ENCODE results near the gene RERGL. TPM values are rescaled to one million over a fixed set of nuclear protein-coding genes. Genes with fewer than 3 reads are reported as not detected.

The RERGL gene
- total RNA-seq, 1 experiment from 2014 or later, result not detected

DNA sequence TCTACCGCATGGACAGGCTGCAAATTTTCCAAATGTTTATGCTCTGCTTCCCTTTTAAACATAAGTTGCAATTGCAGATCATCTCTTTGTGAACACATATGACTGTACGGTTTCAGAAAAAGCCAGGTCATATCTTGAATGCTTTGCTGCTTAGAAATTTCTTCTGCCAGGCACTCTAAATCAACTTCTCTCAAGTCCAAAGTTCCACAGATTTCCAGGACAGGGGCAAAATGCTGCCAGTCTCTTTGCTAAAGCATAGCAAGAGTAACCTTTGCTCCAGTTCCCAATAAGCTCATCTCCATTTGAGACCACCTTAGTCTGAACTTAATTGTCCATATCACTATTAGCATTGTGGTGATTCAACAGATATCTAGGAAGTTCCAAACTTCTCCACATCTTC lies 13.6 kb upstream of the RERGL start:
- Mint-ChIP-seq H3K27ac (no peak overlapping the region), H3K9me3 (peaks cover 11 to 18% of the 10 kb centered on the region in 2 experiments; a peak in 3 of 5 replicates), H3K27me3 (ENCODE audit: low read depth) (no peaks in the 10 kb centered on the region), H3K4me1 (no peaks in the 10 kb centered on the region), H3K4me3 (no peak overlapping the region), H3K36me3 (ENCODE audit: insufficient read depth in 1 of 3, low read depth in 3 of 3) (peaks cover 2 to 13% (median 5%) of the 10 kb centered on the region in 3 experiments; a peak in 3 of 7 replicates)
- no peak overlapping the region for H4K8ac ChIP-seq (replicated peaks; ENCODE audit: insufficient read length, low read depth, low read length)
- TF ChIP-seq, protein P1, sequence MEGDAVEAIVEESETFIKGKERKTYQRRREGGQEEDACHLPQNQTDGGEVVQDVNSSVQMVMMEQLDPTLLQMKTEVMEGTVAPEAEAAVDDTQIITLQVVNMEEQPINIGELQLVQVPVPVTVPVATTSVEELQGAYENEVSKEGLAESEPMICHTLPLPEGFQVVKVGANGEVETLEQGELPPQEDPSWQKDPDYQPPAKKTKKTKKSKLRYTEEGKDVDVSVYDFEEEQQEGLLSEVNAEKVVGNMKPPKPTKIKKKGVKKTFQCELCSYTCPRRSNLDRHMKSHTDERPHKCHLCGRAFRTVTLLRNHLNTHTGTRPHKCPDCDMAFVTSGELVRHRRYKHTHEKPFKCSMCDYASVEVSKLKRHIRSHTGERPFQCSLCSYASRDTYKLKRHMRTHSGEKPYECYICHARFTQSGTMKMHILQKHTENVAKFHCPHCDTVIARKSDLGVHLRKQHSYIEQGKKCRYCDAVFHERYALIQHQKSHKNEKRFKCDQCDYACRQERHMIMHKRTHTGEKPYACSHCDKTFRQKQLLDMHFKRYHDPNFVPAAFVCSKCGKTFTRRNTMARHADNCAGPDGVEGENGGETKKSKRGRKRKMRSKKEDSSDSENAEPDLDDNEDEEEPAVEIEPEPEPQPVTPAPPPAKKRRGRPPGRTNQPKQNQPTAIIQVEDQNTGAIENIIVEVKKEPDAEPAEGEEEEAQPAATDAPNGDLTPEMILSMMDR (conservative IDR thresholded peaks at IDR 0.05), result no peak
- H3K4me1 ChIP-seq (ENCODE audit: insufficient read depth, low read length), result no peaks in the 10 kb centered on the region
- no peak for DNase-seq
- no peak overlapping the region for H4K5ac ChIP-seq (ENCODE audit: insufficient read length, low read depth, low read length)
- no peak overlapping the region for H2AK5ac ChIP-seq (ENCODE audit: insufficient read length, low read length)
- H3K4me2 ChIP-seq (ENCODE audit: insufficient read depth, insufficient read length, low read length), result no peak overlapping the region
- H3K18ac ChIP-seq (ENCODE audit: insufficient read length, low read depth, low read length), result no peak overlapping the region
- H2BK5ac ChIP-seq (ENCODE audit: insufficient read length, low read length), result no peak overlapping the region
- H4K20me1 ChIP-seq (ENCODE audit: control insufficient read depth, insufficient read depth, insufficient read length), result no peaks in the 10 kb centered on the region
- H3K79me1 ChIP-seq (ENCODE audit: insufficient read depth, low read depth, low read length, poor library complexity, severe bottlenecking), result no peaks in the 10 kb centered on the region
- H3K23ac ChIP-seq (ENCODE audit: insufficient read length, low read depth, low read length), result no peak overlapping the region
- H2BK120ac ChIP-seq (ENCODE audit: low read depth, low read length, poor library complexity, severe bottlenecking), result no peak overlapping the region
- no peak overlapping the region for H3K56ac ChIP-seq (ENCODE audit: insufficient read length, low read depth, low read length)
- H3K4ac ChIP-seq (ENCODE audit: low read depth, low read length), result no peak overlapping the region
- no peak overlapping the region for H2BK12ac ChIP-seq (ENCODE audit: insufficient read length, low read depth, low read length)
- H3K79me2 ChIP-seq (ENCODE audit: insufficient read depth, low read length), result no peaks in the 10 kb centered on the region
- H2AFZ ChIP-seq (ENCODE audit: low read length), result no peak overlapping the region
- H3T11ph ChIP-seq (ENCODE audit: low read length), result no peak overlapping the region
- no peak overlapping the region for H4K91ac ChIP-seq (ENCODE audit: insufficient read length, low read depth, low read length)
- no peak overlapping the region for H2BK15ac ChIP-seq (ENCODE audit: low read depth, low read length)
- H2BK20ac ChIP-seq (ENCODE audit: low read depth, low read length, poor library complexity, severe bottlenecking), result no peak overlapping the region
- no peak overlapping the region for H3K27ac ChIP-seq (ENCODE audit: insufficient read length, low read depth, low read length)
- no peaks in the 10 kb centered on the region for H3K9me3 ChIP-seq (ENCODE audit: control insufficient read depth, low read depth, low read length)
- no peaks in the 10 kb centered on the region for H3K27me3 ChIP-seq (ENCODE audit: insufficient read depth, low read length)
- no peaks in the 10 kb centered on the region for H3K23me2 ChIP-seq (ENCODE audit: insufficient read length, low read depth, low read length, poor library complexity, severe bottlenecking)
- no peak overlapping the region for H3K14ac ChIP-seq (ENCODE audit: insufficient read depth, low read length)
- WGBS (ENCODE audit: extremely low coverage, insufficient read length, low lambda C conversion rate), result no CpG with 5 or more reads among the region's 2 CpGs
- H3K9ac ChIP-seq (ENCODE audit: extremely low read depth, insufficient read length, low read length), result no peak overlapping the region

All from H9 (cell line).